ENCODE results near the gene PPP6R3.
A peak's percentile ranks its signal among the peaks of the same experiment; 100 is the strongest.
"Not testable (repeated sequence)": the region's sequence is repeated elsewhere in the genome, so short reads cannot be mapped to it uniquely, and the experiment has no call there.

The PPP6R3 gene

DNA sequence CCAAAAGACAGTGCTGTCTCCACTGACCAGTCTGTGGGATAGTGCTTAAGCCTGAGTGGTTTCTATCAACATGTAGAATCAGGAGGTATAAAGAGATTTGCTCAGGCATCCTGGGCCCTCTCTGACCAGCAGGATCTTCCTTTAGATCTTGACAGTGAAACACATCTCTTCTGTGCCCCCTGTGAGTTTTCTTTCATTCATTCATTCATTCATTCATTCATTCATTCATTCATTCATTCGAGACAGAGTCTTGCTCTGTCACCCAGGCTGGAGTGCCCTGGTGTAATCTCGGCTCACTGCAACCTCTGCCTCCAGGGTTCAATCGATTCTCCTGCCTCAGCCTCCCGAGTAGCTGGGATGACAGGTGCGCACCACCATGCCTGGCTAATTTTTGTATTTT lies 26.4 kb upstream of the PPP6R3 start:
- not testable (repeated sequence) for DNase-seq

DNA sequence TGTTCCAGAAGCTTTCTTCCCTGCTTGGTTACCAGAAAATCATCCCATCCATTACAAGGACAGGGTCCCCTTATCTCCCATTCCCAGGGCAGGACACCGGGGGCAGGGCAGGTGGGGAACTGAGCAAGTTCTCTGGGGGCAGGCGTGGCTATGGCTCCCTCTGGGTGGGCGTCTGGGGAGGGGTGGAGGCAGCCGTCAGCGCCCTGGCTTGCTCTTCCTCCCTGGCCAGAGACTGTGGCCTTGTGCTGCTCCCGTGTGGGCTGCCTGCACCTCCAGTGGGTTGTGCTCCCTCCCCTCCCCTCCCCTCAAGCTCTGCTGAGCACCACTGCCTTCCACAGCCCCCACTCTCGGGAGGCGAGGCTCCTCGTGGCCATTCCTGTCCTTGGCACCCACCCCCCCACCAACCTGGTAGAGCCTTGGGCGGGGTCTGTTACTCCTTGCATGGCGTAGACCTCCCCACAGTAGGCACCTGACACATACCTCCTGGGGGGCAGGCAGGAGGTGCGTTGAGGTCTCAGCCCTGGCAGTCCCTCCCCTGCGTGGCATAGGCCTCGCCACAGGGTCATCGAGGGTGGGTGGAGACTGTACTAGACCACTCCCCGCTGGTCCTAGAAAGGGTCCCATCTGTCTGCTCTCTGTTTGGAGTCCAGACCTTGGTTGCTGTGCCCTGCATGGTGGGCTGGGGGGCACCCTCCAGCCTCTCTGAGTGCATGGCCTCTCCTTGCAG lies 24.2 kb upstream of the PPP6R3 start:
- DNase-seq: no peak

DNA sequence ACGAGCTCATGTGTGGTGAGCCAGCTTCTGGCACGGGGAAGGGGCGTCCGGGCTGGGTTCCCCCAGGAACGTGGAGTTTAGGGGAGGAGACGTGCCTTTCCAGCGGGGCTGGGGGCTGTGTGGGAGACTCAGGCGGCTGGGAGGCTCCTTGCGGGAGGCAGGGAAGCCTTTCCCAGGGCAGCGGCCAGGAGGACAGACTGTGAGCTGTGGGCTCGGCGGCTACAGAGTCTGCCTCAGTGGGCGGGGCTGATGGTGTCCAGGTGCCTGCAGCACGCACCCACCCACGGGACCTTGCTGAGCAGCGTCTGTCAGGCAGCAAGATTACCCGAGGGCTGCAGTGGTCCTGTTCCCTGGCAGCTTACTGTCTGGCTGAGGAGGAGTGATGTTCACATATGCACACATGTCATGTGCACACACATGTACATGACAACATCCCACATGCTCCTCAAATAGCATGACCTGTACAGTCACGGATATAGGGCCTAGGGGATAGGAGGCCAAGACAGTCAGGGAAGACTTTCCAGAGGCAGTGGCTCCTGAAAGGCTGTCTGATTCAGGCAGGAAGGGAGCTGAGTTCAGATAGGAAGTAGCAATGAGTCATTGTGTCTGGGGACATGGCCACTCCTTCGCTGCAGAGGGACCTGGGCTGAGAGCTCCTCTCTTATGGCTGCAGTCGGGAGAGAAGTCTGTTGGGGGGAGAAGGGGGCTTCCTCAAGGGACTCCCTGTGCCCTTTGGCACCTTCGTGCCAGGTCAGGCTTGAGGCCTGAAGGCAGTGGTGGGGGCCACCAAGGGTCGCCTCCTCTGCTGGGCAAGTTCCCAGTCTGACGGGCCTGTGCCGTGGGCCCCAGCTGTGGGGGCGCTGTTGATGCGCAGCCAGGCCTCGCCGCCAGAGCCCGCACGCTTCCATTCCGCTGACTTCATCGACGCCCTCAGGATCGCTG lies 23.3 kb upstream of the PPP6R3 start:
- peak; percentile 87 for DNase-seq

DNA sequence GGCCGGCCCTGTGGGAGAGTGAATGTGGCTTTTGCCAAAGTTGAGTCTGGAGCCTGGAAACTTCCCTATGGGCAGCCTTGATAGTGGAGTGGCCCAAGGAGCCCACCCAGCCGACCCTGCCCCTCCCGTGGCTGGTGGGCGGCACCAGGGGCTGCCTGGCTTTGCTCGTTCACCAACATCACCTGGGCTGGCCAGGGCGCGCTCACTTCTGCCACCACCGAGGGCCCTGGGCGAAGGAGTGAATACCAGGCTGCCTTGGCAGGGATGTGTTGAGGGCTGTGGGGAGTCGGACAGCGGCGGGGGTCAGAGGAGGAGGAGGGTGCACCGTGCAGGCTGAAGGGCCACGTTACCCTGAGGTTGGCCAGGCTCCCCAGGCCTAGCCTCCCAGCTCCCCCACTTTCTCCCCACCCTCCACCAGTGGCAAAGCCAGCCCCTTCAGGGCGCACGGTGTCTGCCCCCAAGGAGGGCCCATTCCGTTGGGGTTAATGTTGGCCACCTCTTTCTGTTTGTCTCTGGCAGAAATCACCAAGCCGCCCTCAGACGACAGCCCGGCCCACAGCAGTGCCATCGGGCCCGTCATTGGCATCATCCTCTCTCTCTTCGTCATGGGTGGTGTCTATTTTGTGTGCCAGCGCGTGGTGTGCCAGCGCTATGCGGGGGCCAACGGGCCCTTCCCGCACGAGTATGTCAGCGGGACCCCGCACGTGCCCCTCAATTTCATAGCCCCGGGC lies 22.5 kb upstream of the PPP6R3 start:
- DNase-seq: no peak

DNA sequence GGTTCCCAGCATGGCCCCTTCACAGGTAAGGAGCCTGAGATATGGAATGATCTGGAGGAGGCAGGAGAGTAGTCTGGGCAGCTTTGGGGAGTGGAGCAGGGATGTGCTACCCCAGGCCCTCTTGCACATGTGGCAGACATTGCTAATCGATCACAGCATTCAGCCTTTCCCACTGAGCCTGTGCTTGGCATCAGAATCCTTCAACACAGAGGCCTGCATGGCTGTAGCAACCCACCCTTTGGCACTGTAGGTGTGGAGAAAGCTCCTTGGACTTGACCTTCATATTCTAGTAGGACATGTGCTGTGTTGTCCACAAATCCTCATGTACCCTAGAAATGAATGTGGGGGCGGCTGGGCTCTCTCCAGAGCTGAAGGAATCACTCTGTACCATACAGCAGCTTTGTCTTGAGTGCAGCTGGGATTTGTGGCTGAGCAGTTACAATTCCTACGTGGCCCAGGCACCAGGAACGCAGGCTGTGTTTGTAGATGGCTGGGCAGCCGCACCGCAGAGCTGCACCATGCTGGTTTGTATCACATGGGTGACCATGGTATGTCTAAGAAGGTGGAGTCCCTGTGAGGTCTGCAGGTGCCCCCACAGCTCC lies 21.8 kb upstream of the PPP6R3 start:
- no peak for DNase-seq

DNA sequence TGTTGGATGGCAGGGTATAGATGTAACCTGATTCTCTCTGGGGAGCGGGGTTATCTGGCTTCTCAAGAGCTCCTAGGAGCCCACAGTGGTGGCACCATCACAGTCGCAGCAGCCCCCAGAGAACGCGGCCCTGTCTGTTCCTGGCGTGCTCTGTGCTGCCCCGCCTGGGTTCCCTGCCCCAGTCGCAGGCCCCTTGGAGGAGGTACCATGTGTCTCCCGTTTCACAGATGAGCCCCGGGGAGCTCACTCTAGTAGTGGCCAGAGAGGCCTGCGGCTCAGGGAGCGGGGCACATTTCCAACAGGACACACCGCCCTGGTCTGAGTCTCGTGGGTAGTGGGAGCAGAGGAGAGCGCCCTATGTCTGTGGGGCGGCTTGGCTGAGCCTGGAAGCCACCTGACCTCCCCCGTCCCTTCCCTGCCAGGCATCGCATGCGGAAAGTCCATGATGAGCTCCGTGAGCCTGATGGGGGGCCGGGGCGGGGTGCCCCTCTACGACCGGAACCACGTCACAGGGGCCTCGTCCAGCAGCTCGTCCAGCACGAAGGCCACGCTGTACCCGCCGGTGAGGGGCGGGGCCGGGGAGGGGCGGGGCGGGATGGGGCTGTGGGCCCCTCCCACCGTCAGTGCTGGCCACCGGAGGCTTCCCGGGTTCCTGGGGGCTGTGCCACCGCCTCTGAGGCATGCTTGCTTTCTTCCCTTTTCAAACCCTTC lies 21.0 kb upstream of the PPP6R3 start:
- DNase-seq: peak; percentile 36

DNA sequence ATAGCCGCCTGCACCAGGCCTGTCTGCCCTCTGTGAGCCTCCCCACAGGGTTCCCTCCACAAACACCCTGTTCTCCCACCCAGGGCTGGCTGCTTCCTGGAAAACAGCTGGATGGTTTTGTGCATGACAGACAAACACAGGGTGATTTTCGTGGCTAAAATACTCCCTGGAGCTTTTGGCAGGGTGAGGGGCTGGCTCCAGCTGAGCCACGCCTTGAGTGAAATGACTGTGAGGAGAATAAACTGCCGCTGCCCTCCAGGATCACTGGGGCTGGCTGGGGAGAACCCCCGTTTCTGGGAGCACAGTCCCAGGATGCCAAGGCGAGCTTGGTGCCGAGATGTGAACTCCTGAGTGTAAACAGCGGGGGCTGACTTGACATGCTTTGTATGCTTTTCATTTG lies 20.3 kb upstream of the PPP6R3 start:
- DNase-seq: peak; percentile 27

DNA sequence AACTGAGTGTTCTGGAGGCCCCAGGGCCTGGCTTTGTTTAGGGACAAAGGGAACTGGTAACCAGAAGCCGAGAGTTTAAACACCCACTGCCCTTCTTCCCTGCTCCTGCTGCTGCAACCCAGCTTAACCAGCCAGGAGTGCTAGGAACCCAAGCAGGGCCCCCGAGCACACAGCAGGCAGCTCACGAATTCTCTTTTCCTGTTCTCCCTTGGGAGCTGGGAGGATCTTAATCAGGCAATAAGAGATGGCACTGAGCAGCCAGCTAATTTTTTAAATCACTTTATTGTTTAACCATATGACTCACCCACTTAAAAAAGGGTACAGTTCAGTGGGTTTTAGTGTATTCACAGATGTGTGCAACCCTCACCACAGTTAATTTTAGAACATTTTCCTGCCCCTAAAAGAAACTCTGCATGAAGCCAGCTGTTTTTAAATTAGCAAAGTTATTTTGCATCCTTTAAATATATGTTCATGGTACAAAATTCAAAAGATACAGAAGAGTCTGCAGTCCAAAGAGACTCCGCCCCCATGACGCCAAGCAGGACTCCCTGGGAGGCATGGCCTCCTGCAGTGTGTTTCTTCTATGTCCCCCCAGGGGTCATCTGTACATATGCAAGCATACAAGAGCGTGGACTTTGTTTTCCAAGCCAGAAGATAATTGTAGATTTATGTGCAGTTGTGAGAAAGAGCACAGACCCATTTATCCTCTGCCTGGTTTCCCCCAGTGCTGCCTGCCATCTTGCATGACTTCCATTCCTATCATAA lies 18.9 kb upstream of the PPP6R3 start:
- DNase-seq: peak; percentile 68

DNA sequence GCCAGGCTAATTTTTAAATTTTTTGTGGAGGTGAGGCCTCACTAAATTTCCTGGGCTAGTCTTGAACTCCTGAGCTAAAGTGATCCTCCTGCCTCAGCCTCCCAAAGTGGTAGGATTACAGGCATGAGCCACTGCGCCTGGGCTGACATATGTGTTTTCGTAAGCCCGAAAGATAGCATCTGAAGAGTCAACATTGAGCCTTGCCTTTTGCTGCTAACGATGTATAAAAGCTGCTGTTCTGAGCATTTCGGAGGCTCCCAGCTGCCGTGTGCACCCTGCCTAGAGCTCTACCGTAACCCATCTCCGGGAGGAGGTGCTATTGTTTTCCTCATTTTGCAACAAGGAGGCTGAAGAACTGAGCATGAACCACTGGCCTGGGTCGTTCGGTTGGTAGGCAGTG lies 18.1 kb upstream of the PPP6R3 start:
- DNase-seq: no peak

DNA sequence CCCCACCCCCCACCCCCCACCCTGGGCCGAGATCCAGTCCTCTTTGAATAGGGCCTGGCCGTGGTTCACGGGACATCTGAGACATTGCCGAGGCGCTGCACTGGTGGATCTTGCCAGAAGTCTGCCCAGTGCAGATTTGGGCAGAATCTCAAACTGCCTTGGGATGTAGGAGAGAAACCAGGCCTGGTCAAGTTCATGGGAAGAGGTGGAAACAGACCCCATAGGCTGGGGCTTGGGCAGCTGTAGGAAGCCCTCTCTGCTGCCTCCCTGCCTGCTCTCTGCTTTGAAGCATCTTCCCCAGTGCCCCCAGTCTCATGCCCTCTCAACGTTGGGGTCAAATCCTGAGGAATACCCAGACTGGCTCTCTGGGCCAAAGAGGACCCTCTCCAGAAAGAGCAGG lies 16.0 kb upstream of the PPP6R3 start:
- no peak for DNase-seq

DNA sequence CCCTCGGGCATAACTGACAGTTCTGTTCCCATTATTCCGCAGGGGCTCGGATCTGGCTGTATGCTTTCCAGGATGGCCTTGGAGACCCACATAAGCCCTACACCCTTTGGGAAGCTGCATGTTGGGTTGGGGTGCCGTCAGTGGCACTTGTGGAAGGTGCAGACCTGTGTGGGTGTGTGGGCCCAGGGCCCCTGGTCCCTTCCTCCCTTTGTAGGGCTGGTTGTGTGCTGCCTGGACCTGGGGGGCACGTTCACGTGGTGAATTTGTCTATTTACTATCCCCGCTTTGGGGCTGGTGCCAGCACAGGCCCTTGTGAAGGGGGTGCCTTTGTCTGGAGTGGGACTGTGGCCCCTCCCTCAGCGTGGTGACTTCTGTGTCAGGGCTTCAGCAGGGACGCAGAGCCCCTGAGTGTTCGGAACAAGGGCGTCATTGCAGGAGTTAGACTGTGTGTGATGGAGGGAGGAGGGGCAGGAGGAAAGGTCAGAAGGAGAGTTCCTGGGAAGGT lies 15.0 kb upstream of the PPP6R3 start:
- DNase-seq: no peak

DNA sequence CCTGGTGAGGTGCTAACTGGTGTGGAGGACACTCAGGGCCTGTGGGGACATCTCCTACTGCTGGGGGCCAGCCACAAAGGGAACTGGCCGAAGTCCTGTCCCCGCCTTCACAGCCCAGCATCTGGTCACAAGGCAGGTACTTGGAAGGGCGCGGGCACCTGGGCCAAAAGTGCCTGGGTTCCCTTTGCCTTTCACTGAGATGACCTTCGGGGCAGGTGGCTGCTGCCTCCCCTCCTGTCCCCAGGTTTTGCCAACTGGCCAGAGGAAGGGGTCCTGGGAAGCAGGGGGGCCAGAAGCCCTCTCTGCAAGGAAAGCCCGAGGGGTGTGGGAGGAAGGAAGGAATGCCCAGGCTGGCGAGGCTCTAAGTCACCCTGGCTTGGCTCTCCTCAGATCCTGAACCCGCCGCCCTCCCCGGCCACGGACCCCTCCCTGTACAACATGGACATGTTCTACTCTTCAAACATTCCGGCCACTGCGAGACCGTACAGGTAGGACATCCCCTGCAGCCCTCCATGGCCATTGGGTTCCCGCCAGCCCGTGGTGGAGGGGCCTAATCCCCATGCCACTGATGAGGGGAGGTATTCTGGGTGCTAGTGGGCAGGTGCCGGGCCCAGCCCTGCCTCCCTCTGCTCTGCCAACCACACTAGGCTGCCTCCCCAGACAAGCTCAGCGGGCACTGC lies 14.4 kb upstream of the PPP6R3 start:
- no peak for DNase-seq

DNA sequence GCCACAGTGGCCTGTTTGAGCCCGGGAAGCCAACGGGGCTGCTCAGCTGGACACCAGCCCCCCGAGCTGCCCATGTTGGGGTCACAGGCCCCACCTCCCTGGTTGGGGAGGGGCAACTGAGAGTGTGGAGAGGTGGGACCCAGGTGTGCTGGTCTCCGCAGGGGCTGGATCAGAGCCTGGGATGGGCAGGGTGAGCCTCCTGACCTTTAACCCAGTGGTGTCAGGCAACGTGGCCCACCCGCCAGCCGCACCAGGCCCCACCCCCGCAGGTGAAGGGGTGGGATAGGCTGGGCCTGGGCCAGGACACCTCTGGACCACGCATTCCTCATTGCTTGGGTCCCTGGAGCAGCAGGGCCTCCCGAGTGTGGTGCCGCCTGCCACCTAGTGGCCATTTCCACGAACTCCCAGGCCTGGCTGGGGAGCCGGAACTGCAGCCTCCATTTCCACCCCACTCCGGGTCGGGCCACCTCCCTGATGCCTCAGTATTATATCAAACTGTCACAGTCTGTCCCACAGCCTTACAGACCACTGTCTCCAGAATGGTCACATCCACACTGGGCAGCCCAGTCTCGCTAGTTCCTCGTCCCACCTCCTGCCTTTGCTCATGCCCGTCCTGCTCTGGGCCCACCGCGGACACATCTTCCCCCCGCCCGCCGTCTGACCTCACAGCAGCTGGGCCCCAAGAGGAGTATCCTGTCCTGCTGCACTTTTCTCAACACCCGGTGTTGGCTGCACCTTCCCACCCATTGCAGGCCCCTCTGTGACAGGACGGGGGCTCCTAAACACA lies 13.3 kb upstream of the PPP6R3 start:
- peak; percentile 66 for DNase-seq

DNA sequence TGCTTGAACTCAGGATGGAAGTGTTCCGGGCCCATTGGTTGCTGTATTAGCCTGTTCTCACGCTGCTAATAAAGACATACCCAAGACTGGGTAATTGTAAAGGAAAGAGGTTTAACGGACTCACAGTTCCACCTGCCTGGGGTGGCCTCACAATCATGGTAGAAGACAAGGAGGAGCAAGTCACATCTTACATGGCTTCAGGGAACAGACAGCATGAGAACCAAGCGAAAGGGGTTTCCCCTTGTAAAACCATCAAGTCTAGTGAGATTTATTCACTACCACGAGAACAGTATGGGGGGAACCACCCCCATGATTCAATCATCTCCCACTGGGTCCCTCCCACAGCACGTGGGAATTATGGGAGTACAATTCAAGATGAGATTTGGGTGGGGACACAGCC lies 12.6 kb upstream of the PPP6R3 start:
- DNase-seq: not testable (repeated sequence)

DNA sequence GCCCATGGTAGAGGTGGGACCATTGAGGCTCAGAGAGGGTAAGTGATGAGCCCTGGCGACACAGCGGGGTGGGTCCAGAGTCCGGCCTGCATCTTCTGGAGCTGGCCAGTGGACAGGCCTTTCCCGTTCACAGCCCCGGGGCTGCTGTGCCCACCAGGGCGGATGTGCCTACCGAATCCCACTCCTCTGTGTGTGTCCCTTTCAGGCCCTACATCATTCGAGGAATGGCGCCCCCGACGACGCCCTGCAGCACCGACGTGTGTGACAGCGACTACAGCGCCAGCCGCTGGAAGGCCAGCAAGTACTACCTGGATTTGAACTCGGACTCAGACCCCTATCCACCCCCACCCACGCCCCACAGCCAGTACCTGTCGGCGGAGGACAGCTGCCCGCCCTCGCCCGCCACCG lies 11.9 kb upstream of the PPP6R3 start:
- no peak for DNase-seq

DNA sequence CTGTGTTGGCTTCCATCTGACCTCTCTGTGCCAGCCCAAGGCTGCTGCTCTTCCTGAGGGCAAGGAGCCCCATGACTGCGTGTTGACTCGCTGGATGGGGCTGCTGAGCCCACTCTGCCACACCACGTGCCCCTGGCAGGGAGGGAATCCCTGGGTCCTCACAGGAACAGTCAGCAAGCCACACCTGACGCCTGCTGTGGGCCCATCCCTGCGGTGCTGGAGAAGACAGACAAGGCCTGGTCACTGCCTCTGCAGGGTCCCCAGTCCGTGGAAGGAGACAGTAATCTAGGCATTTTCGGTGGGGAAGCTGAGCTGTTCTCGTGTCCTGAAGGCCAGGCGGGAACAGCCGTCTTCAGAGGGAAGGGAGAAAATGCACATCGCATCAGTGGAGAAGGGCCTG lies 10.6 kb upstream of the PPP6R3 start:
- no peak for DNase-seq

DNA sequence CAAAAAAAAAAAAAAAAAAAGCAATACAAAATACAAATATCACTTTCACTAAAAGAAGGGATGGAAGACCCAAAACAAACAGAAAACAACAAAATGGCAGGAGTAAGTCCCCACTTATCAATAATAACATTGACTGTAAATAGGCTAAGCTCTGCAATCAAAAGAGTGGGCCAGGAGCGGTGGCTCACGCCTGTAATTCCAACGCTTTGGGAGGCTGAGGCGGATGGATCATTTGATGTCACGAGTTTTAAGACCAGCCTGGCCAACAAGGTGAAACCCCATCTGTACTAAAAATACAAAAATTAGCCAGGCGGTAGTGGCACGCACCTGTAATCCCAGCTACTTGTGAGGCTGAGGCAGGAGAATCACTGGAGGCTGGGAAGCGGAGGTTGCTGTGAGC lies 9.8 kb upstream of the PPP6R3 start:
- DNase-seq: no peak

DNA sequence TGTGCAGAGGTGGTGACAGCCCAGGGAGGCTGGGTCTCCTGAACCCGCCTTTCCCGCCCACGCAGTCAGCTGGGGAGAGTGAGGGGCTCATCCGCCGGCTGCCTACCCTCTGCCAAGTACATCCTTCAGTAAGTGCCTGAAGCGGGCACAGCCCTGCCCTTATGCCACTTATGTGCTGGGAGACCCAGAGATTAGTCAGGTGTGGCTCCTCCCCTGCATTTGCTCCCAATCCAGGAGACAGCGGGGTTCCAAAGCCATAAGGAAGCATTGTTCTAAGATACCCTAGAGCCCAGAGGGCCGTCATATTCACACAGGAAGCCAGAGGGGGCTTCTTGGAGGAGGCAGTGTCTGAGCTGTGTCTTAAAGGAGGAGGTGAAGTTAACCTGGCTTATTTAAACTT lies 5.8 kb upstream of the PPP6R3 start:
- no peak for DNase-seq

DNA sequence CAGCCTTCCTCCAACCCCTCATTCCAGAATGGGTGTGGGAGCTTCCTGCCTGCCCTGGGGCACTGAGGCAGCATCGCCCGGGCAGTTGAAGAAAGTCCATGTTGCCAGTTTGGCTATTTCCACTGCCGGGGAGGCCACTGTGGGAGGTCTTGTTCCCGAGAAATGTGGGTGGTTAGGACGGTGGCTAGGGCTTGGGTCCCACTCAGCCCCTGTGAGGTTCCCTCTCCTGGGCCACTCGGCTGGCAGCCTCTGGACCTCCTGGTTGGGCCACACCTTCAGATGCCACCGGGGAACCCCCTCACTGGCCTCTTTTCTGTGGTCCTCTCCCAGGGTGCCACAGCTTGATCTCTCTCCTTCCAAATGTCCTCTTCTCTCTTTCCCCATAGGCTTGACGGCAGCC lies 5.1 kb upstream of the PPP6R3 start:
- no peak for DNase-seq
